Measurements from ENCODE around the gene NDUFA7. TPM values are rescaled to one million over a fixed set of nuclear protein-coding genes. Genes with fewer than 3 reads are reported as not detected.

Gene NDUFA7
- total and polyA plus RNA-seq, 2 donors (not counting 1 experiment from before 2014, with no cell fraction given), result 28.6 to 71.7 TPM

DNA sequence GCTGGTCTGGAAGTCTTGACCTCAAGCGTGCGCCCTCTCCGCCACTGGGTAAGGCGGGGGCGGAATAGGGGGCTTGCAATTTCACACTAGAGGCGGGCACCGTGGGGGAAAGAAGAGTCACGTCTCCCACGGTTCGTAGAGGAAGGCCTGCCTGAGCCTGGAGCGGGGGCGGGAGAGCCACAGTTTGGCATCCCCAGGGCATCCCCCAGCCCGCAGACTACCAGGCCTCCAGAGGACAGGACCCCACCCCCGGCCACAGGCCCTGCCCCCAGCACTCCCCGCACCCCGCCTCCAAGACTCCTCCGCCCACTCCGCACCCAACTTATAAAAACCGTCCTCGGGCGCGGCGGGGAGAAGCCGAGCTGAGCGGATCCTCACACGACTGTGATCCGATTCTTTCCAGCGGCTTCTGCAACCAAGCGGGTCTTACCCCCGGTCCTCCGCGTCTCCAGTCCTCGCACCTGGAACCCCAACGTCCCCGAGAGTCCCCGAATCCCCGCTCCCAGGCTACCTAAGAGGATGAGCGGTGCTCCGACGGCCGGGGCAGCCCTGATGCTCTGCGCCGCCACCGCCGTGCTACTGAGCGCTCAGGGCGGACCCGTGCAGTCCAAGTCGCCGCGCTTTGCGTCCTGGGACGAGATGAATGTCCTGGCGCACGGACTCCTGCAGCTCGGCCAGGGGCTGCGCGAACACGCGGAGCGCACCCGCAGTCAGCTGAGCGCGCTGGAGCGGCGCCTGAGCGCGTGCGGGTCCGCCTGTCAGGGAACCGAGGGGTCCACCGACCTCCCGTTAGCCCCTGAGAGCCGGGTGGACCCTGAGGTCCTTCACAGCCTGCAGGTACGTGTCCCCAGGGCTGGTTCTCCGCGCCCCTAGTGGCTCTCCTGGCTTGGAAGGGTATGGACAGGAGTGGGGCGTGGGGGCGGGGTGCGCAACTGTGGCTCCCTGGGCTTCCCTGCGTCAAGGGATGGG lies 42.9 kb upstream of the NDUFA7 start, which contains the start of gene ANGPTL4:
ANGPTL4 (plus strand) TSS at position 353 of the 969 bp plus-strand sequence; CDS start at position 520, 167 bp downstream.
- CTCF ChIA-PET, result interaction anchor here (0.9 to 1.8 kb wide), 2 partner anchors 10 to 12 kb away, joined by 3 to 7 read pairs; no protein-coding TSS in a partner anchor
- peak within 1 kb of the TSS; percentile 70 for H3K4me3 Mint-ChIP-seq
- WGBS (ENCODE audit: insufficient coverage), result 4% methylated on average over 77 of the region's 81 CpGs
- intact Hi-C loops (cut with micrococcal nuclease), result no loop called here
- TF ChIP-seq EZH2 (IDR thresholded peaks at IDR 0.05; ENCODE audit: borderline replicate concordance, insufficient read depth, low read depth, low read length, poor library complexity, severe bottlenecking), result no peak
- TF ChIP-seq, protein P1, sequence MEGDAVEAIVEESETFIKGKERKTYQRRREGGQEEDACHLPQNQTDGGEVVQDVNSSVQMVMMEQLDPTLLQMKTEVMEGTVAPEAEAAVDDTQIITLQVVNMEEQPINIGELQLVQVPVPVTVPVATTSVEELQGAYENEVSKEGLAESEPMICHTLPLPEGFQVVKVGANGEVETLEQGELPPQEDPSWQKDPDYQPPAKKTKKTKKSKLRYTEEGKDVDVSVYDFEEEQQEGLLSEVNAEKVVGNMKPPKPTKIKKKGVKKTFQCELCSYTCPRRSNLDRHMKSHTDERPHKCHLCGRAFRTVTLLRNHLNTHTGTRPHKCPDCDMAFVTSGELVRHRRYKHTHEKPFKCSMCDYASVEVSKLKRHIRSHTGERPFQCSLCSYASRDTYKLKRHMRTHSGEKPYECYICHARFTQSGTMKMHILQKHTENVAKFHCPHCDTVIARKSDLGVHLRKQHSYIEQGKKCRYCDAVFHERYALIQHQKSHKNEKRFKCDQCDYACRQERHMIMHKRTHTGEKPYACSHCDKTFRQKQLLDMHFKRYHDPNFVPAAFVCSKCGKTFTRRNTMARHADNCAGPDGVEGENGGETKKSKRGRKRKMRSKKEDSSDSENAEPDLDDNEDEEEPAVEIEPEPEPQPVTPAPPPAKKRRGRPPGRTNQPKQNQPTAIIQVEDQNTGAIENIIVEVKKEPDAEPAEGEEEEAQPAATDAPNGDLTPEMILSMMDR (IDR thresholded peaks at IDR 0.05), result no peak
- peaks cover 46% of the 10 kb centered on the region for H3K27me3 Mint-ChIP-seq
- Histone ChIP-seq H3K79me2 (ENCODE audit: control insufficient read depth, insufficient read depth, low read length) (no peaks in the 10 kb centered on the region), H3K4me3 (ENCODE audit: control extremely low read depth in 1 of 5, extremely low read depth in 1 of 5, insufficient read depth in 1 of 5, low read depth in 2 of 5, low read length in 4 of 5) (peak within 1 kb of the TSS in 2 of 5 experiments; percentile 23 to 33), H3K27me3 (replicated peaks in 1 of 4; ENCODE audit: control extremely low read depth in 1 of 4, control insufficient read depth in 3 of 4, insufficient read depth in 4 of 4, low read length in 3 of 4) (peaks cover 0 to 54% (median 10%) of the 10 kb centered on the region in 4 experiments), H3K9me3 (ENCODE audit: control extremely low read depth in 1 of 3, control insufficient read depth in 2 of 3, insufficient read depth in 1 of 3, low read length in 2 of 3) (peaks cover 0 to 6% (median 0%) of the 10 kb centered on the region in 3 donors), H3K36me3 (replicated peaks in 1 of 2; ENCODE audit: control extremely low read depth in 1 of 2, control insufficient read depth in 1 of 2, extremely low read depth in 1 of 2, insufficient read depth in 2 of 2, low read length in 1 of 2) (no peaks in the 10 kb centered on the region), H3K4me2 (replicated peaks; ENCODE audit: low read depth, low read length, poor library complexity, severe bottlenecking) (peak within 1 kb of the TSS; percentile 71), H2AFZ (ENCODE audit: insufficient read depth, low read depth, low read length, poor library complexity, severe bottlenecking) (peak within 1 kb of the TSS; percentile 33), H3K4me1 (ENCODE audit: control insufficient read depth in 2 of 2, insufficient read depth in 2 of 2, low read length in 2 of 2) (peaks cover 15 to 16% of the 10 kb centered on the region in 2 donors), H3K27ac (ENCODE audit: low read length in 2 of 2) (no peak within 1 kb of the TSS), H3K9ac (ENCODE audit: low read length) (peak within 1 kb of the TSS; percentile 37), H4K20me1 (ENCODE audit: control insufficient read depth, insufficient read depth, low read length, poor library complexity, severe bottlenecking) (no peaks in the 10 kb centered on the region)
- DNase-seq, result no peak
- no peak within 1 kb of the TSS for H3K27ac Mint-ChIP-seq
- H3K4me1 Mint-ChIP-seq, result peaks cover 10% of the 10 kb centered on the region
- POLR2A ChIA-PET, result interaction anchor here (0.6 kb wide), 2 partner anchors 71 to 1969 kb away, joined by 3 to 5 read pairs; no protein-coding TSS in a partner anchor
- peak; percentile 49 for ATAC-seq (ENCODE audit: low read depth)
- no peaks in the 10 kb centered on the region for H3K9me3 Mint-ChIP-seq (ENCODE audit: insufficient read depth)
